Measurements from ENCODE around the gene PLAGL2. TPM values are rescaled to one million over a fixed set of nuclear protein-coding genes. Genes with fewer than 3 reads are reported as not detected.

PLAGL2 gene
- total and polyA plus RNA-seq, 2 experiments from 2014 or later = 13.2 to 28.2 TPM

DNA sequence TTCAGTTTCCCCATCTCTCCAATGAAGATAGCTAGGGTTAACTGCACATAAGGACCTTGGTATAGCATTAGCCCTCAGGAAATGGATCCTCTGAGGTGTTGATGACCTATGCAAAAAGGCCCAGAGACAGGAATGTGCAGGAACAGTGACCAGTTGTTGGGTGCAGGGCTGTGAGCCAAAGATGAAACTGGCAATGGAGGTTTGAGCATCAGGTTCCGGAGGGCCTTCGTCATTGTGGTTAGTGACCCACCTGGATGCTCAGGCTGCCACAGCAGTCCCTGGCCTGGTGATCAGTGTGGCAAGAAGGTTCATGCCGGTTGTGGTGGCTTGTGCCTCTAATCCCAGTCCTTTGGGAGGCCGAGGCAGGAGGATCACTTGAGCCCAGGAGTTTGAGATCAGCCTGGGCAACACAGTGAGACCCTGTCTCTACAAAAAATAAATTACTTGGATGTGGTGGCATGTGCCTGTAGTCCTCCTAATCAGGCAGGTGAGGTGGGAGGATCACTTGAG is 54.3 kb downstream of the PLAGL2 start (continued):
- TF ChIP-seq EZH2phosphoT487 (IDR thresholded peaks at IDR 0.05; ENCODE audit: unreplicated experiment) (no peak), JUNB (IDR thresholded peaks at IDR 0.05; ENCODE audit: unreplicated experiment) (no peak), EZH2 (IDR thresholded peaks at IDR 0.05; ENCODE audit: low read depth, unreplicated experiment) (no peak), STAT1 (IDR thresholded peaks at IDR 0.05; ENCODE audit: unreplicated experiment) (no peak), ZNF331 (CRISPR knock-in tag; IDR thresholded peaks at IDR 0.05; ENCODE audit: low read depth) (no peak), POLR2AphosphoS5 (IDR thresholded peaks at IDR 0.05; ENCODE audit: low read depth) (no peak), ZNF114 (CRISPR knock-in tag; IDR thresholded peaks at IDR 0.05) (no peak)
- TF ChIP-seq, protein P1, sequence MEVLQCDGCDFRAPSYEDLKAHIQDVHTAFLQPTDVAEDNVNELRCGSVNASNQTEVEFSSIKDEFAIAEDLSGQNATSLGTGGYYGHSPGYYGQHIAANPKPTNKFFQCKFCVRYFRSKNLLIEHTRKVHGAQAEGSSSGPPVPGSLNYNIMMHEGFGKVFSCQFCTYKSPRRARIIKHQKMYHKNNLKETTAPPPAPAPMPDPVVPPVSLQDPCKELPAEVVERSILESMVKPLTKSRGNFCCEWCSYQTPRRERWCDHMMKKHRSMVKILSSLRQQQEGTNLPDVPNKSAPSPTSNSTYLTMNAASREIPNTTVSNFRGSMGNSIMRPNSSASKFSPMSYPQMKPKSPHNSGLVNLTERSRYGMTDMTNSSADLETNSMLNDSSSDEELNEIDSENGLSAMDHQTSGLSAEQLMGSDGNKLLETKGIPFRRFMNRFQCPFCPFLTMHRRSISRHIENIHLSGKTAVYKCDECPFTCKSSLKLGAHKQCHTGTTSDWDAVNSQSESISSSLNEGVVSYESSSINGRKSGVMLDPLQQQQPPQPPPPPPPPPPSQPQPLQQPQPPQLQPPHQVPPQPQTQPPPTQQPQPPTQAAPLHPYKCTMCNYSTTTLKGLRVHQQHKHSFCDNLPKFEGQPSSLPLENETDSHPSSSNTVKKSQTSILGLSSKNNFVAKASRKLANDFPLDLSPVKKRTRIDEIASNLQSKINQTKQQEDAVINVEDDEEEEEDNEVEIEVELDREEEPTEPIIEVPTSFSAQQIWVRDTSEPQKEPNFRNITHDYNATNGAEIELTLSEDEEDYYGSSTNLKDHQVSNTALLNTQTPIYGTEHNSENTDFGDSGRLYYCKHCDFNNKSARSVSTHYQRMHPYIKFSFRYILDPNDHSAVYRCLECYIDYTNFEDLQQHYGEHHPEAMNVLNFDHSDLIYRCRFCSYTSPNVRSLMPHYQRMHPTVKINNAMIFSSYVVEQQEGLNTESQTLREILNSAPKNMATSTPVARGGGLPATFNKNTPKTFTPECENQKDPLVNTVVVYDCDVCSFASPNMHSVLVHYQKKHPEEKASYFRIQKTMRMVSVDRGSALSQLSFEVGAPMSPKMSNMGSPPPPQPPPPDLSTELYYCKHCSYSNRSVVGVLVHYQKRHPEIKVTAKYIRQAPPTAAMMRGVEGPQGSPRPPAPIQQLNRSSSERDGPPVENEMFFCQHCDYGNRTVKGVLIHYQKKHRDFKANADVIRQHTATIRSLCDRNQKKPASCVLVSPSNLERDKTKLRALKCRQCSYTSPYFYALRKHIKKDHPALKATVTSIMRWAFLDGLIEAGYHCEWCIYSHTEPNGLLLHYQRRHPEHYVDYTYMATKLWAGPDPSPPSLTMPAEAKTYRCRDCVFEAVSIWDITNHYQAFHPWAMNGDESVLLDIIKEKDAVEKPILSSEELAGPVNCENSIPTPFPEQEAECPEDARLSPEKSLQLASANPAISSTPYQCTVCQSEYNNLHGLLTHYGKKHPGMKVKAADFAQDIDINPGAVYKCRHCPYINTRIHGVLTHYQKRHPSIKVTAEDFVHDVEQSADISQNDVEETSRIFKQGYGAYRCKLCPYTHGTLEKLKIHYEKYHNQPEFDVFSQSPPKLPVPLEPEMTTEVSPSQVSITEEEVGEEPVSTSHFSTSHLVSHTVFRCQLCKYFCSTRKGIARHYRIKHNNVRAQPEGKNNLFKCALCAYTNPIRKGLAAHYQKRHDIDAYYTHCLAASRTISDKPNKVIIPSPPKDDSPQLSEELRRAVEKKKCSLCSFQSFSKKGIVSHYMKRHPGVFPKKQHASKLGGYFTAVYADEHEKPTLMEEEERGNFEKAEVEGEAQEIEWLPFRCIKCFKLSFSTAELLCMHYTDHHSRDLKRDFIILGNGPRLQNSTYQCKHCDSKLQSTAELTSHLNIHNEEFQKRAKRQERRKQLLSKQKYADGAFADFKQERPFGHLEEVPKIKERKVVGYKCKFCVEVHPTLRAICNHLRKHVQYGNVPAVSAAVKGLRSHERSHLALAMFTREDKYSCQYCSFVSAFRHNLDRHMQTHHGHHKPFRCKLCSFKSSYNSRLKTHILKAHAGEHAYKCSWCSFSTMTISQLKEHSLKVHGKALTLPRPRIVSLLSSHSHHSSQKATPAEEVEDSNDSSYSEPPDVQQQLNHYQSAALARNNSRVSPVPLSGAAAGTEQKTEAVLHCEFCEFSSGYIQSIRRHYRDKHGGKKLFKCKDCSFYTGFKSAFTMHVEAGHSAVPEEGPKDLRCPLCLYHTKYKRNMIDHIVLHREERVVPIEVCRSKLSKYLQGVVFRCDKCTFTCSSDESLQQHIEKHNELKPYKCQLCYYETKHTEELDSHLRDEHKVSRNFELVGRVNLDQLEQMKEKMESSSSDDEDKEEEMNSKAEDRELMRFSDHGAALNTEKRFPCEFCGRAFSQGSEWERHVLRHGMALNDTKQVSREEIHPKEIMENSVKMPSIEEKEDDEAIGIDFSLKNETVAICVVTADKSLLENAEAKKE (CRISPR knock-in tag; IDR thresholded peaks at IDR 0.05) = no peak

DNA sequence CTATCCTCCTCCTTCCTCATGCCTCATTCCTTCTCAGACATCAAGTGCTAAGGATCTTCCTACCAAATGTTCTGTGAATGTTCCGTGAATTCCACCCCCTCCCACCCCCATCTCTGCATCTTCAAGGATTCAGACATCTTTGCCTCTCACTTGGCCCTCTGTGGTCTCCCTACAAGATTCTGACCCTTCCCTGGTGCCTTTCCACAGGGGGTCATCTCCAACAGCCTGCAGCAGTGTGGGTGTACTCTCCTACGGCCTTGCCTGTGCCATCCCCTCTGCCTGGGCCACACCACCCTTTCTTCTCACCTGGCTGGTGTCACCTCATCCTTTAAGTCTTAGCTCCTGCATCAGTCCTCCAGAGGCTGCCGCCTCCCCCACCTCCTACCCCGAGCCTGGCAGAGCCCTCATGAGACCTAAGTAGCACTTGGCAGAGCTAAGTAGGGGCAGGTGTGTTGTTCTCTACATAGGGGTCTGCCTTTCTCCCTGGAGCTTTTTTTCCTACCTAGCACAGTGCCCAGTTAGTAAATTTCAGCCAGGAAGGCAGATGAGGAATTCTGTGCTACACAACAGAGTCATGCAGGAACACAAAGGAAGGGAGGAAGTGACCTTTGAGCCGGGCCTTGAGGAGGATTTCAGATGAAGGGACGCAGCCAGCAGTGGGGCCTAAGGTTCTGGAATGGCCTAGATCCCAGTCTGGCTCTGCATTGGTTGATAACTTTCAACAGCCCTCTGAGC is 55.0 kb downstream of the PLAGL2 start:
- Histone ChIP-seq H3F3A (replicated peaks; ENCODE audit: low read depth) (peaks cover 15% of the 10 kb centered on the region; the same call in 1 of the 2 replicates), H3K4me1 (ENCODE audit: insufficient read depth) (peaks cover 7% of the 10 kb centered on the region; the same call in 1 of the 2 replicates), H3K36me3 (ENCODE audit: insufficient read depth) (peaks cover 51% of the 10 kb centered on the region), H3K4me2 (no peak overlapping the region), H4K20me1 (replicated peaks; ENCODE audit: insufficient read depth) (peaks cover 17% of the 10 kb centered on the region), H3K27ac (ENCODE audit: low read depth) (no peak overlapping the region), H3K79me2 (replicated peaks; ENCODE audit: insufficient read depth) (no peaks in the 10 kb centered on the region), H3K4me3 (no peak overlapping the region), H3K27me3 (ENCODE audit: insufficient read depth) (no peaks in the 10 kb centered on the region), H3K9me2 (ENCODE audit: insufficient read depth) (no peaks in the 10 kb centered on the region), H2AFZ (no peak overlapping the region)
- H3K4me1 Mint-ChIP-seq = peaks cover 7% of the 10 kb centered on the region; the same call in 2 of the 3 replicates
- no peak for DNase-seq (ENCODE audit: low spot score)
- H3K9me3 Mint-ChIP-seq = no peaks in the 10 kb centered on the region
- peaks cover 15% of the 10 kb centered on the region for H3K27me3 Mint-ChIP-seq (ENCODE audit: insufficient read depth, low read depth, poor library complexity)
- H3K36me3 Mint-ChIP-seq (ENCODE audit: low read depth) = peaks cover 60% of the 10 kb centered on the region
- no peak overlapping the region for H3K27ac Mint-ChIP-seq
- no peak for ATAC-seq
- H3K4me3 Mint-ChIP-seq = no peak overlapping the region
- TF ChIP-seq NANOG (IDR thresholded peaks at IDR 0.05; ENCODE audit: borderline replicate concordance) = no peak
- TF ChIP-seq POLR2AphosphoS5 (IDR thresholded peaks at IDR 0.05; ENCODE audit: low read depth) = no peak
- no peak for TF ChIP-seq ZNF114 (CRISPR knock-in tag; IDR thresholded peaks at IDR 0.05)
- TF ChIP-seq, protein P1 (CRISPR knock-in tag; IDR thresholded peaks at IDR 0.05) = no peak

All from GM23338 (cell line).